WTC11 (cell line): ENCODE results near the gene AXDND1. TPM values are rescaled to one million over a fixed set of nuclear protein-coding genes. Genes with fewer than 3 reads are reported as not detected.

Source experiments
- ATAC-seq: fragments of 200-7000 bp; cut with Tn5 transposase; 2 replicates; pipeline ENCODE4 v1.10.0; 2021; ENCODE audit warnings: mild to moderate bottlenecking, moderate library complexity
- CTCF ChIA-PET: fragments of 300-600 bp; sonication (Branson Sonifier 250); formaldehyde crosslinking; loops from one replicate; lab custom pipeline; 2021; ENCODE audit warnings: antibody characterized with exemption; lab: Charles Lee
- POLR2A ChIA-PET: fragments of 350-600 bp; sonication (Branson Sonifier 250); formaldehyde crosslinking; loops from one replicate; lab custom pipeline; 2021; ENCODE audit warnings: antibody characterized with exemption; lab: Charles Lee
- DNase-seq: peaks from one replicate; pipeline ENCODE4 v3.0.0; 2021; ENCODE audit warnings: low spot score
- H3K27ac Mint-ChIP-seq: 2 replicates; pipeline ENCODE4 v1.8.0; 2021; ENCODE audit warnings: mixed read lengths
- H3K27me3 Mint-ChIP-seq: 2 replicates; pipeline ENCODE4 v1.8.0; 2021; ENCODE audit warnings: low read depth, mild to moderate bottlenecking, moderate library complexity, mixed read lengths
- H3K36me3 Mint-ChIP-seq: 2 replicates; pipeline ENCODE4 v1.8.0; 2021; ENCODE audit warnings: mixed read lengths
- H3K4me1 Mint-ChIP-seq: 2 replicates; pipeline ENCODE4 v1.8.0; 2022; ENCODE audit warnings: mixed read lengths
- H3K4me3 Mint-ChIP-seq: 2 replicates; pipeline ENCODE4 v1.8.0; 2021; ENCODE audit warnings: mild to moderate bottlenecking, moderate library complexity, mixed read lengths
- H3K9me3 Mint-ChIP-seq: 2 replicates; pipeline ENCODE4 v1.8.0; 2021; ENCODE audit warnings: mixed read lengths
- ARID4B ChIP-seq: sonication (generic); formaldehyde crosslinking; IDR thresholded peaks from 2 replicates; pipeline ENCODE4 v1.8.0; 2023; ENCODE audit warnings: missing genetic modification reagents, mild to moderate bottlenecking, borderline replicate concordance
- CREB1 ChIP-seq: sonication (generic); formaldehyde crosslinking; IDR thresholded peaks from 2 replicates; pipeline ENCODE4 v1.8.0; 2023; ENCODE audit warnings: mild to moderate bottlenecking, missing genetic modification reagents
- ELF4 ChIP-seq: sonication (generic); formaldehyde crosslinking; IDR thresholded peaks from 2 replicates; pipeline ENCODE4 v1.8.1; 2022; ENCODE audit warnings: low read depth, mild to moderate bottlenecking, moderate library complexity, missing genetic modification reagents
- FOXJ3 ChIP-seq: sonication (generic); formaldehyde crosslinking; IDR thresholded peaks from 2 replicates; pipeline ENCODE4 v1.9.0; 2021; ENCODE audit warnings: missing genetic modification reagents, mild to moderate bottlenecking, borderline replicate concordance
- GTF2I ChIP-seq: fragments of 250-450 bp; sonication (Bioruptor Pico); conservative IDR thresholded peaks from 2 replicates; pipeline ENCODE4 v1.4.0; 2021; ENCODE audit warnings: mild to moderate bottlenecking
- HMGA2 ChIP-seq: fragments of 250-450 bp; sonication (Bioruptor Pico); IDR thresholded peaks from 2 replicates; pipeline ENCODE4 v1.4.0; 2021; ENCODE audit warnings: mild to moderate bottlenecking, moderate library complexity
- MXD4 ChIP-seq: fragments of 250-450 bp; sonication (Bioruptor Pico); IDR thresholded peaks from 2 replicates; pipeline ENCODE4 v1.8.0; 2021; ENCODE audit warnings: mild to moderate bottlenecking, moderate library complexity, borderline replicate concordance
- NFATC4 ChIP-seq: fragments of 250-450 bp; sonication (Bioruptor Pico); IDR thresholded peaks from 2 replicates; pipeline ENCODE4 v1.9.0; 2021; ENCODE audit warnings: mild to moderate bottlenecking
- OVOL2 ChIP-seq: fragments of 250-450 bp; sonication (Bioruptor Pico); IDR thresholded peaks from 2 replicates; pipeline ENCODE4 v1.9.0; 2021; ENCODE audit warnings: mild to moderate bottlenecking, borderline replicate concordance
- PREB ChIP-seq: sonication (generic); formaldehyde crosslinking; IDR thresholded peaks from 2 replicates; pipeline ENCODE4 v1.8.1; 2022; ENCODE audit warnings: mild to moderate bottlenecking, missing genetic modification reagents, moderate library complexity, borderline replicate concordance
- SMAD3 ChIP-seq: sonication (generic); formaldehyde crosslinking; IDR thresholded peaks from 2 replicates; pipeline ENCODE4 v1.8.0; 2022; ENCODE audit warnings: missing genetic modification reagents, mild to moderate bottlenecking, borderline replicate concordance
- SMAD4 ChIP-seq: sonication (generic); formaldehyde crosslinking; IDR thresholded peaks from 2 replicates; pipeline ENCODE4 v1.8.0; 2022; ENCODE audit warnings: mild to moderate bottlenecking, missing genetic modification reagents
- TEAD4 ChIP-seq: sonication (generic); formaldehyde crosslinking; IDR thresholded peaks from 2 replicates; pipeline ENCODE4 v1.8.0; 2022; ENCODE audit warnings: mild to moderate bottlenecking, missing genetic modification reagents
- USF1 ChIP-seq: sonication (generic); formaldehyde crosslinking; IDR thresholded peaks from 2 replicates; pipeline ENCODE4 v1.8.0; 2022; ENCODE audit warnings: mild to moderate bottlenecking, missing genetic modification reagents
- ZNF416 ChIP-seq: fragments of 250-450 bp; sonication (Bioruptor Pico); IDR thresholded peaks from 2 replicates; pipeline ENCODE4 v1.9.0; 2021; ENCODE audit warnings: mild to moderate bottlenecking, inconsistent platforms
- total RNA-seq: library from RNA; stranded (reverse); gene quantifications from 3 replicates; pipeline ENCODE4 v1.2.3, GENCODE V29; 2021
- TF ChIP-seq, protein P1 (sequence below): sonication (generic); formaldehyde crosslinking; IDR thresholded peaks from 2 replicates; pipeline ENCODE4 v1.8.1; 2023; ENCODE audit warnings: mild to moderate bottlenecking, missing genetic modification reagents

Gene AXDND1
- total RNA-seq, 1 experiment from 2014 or later: not detected

GRCh38 chr1:179384027-179384426 lies 18.3 kb downstream of the AXDND1 start (continued):
- TF ChIP-seq ARID4B (CRISPR knock-in tag): no peak
- no peak for TF ChIP-seq OVOL2 (CRISPR knock-in tag)
- no peak for TF ChIP-seq GTF2I
- no peak for TF ChIP-seq NFATC4
- TF ChIP-seq HMGA2 (CRISPR knock-in tag): no peak
- no peak for TF ChIP-seq SMAD3 (CRISPR knock-in tag)
- TF ChIP-seq SMAD4 (CRISPR knock-in tag): no peak
- no peak for TF ChIP-seq ELF4

GRCh38 chr1:179385510-179385909 lies 19.7 kb downstream of the AXDND1 start:
- H3K36me3 Mint-ChIP-seq: no peaks in the 10 kb centered on the region
- no peaks in the 10 kb centered on the region for H3K27me3 Mint-ChIP-seq
- H3K4me1 Mint-ChIP-seq: no peaks in the 10 kb centered on the region
- CTCF ChIA-PET: no interaction called here
- no peak for ATAC-seq
- TF ChIP-seq, protein P1, sequence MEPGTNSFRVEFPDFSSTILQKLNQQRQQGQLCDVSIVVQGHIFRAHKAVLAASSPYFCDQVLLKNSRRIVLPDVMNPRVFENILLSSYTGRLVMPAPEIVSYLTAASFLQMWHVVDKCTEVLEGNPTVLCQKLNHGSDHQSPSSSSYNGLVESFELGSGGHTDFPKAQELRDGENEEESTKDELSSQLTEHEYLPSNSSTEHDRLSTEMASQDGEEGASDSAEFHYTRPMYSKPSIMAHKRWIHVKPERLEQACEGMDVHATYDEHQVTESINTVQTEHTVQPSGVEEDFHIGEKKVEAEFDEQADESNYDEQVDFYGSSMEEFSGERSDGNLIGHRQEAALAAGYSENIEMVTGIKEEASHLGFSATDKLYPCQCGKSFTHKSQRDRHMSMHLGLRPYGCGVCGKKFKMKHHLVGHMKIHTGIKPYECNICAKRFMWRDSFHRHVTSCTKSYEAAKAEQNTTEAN (CRISPR knock-in tag): no peak
- no peak for TF ChIP-seq HMGA2 (CRISPR knock-in tag)
- no peak for TF ChIP-seq ELF4
- no peak for TF ChIP-seq SMAD4 (CRISPR knock-in tag)
- TF ChIP-seq ZNF416 (CRISPR knock-in tag): no peak
- TF ChIP-seq USF1 (CRISPR knock-in tag): no peak
- TF ChIP-seq CREB1 (CRISPR knock-in tag): no peak
- TF ChIP-seq MXD4 (CRISPR knock-in tag): no peak
- no peak for TF ChIP-seq TEAD4
- no peak for TF ChIP-seq PREB (CRISPR knock-in tag)
- TF ChIP-seq ARID4B (CRISPR knock-in tag): no peak
- TF ChIP-seq FOXJ3 (CRISPR knock-in tag): no peak
- POLR2A ChIA-PET: no interaction called here
- DNase-seq: no peak
- no peak overlapping the region for H3K4me3 Mint-ChIP-seq
- H3K9me3 Mint-ChIP-seq: no peaks in the 10 kb centered on the region
- no peak overlapping the region for H3K27ac Mint-ChIP-seq
